ENCODE results near the gene CRMP1.
"Not testable (repeated sequence)": the region's sequence is repeated elsewhere in the genome, so short reads cannot be mapped to it uniquely, and the experiment has no call there.

Gene CRMP1

DNA sequence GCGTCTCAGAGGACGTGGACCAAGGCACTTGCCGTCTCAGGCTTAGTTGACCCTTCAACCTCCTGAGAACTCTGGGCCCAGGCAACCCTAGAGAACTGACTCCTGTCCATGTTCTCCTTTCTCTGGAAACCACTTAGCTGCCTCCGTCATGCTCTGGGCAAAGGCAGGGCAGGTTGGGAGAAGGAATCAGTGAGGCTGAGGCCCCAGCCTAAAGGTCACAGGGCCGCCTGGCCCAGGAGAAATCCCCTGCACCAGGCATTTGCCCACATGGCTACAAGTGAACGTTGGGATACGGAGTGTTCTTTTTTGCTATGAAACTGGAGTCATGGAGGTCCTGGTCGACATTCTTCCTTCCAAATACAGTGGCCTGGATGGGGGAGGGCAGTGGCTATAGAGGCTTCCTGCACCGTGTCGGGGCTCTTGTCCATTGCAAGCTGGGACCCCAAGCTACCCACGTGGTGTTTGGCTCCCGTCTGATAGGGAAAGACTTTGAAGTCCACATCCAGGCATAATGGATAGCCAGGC, 76.0 kb downstream of the CRMP1 start:
- no peak for FAIRE-seq

DNA sequence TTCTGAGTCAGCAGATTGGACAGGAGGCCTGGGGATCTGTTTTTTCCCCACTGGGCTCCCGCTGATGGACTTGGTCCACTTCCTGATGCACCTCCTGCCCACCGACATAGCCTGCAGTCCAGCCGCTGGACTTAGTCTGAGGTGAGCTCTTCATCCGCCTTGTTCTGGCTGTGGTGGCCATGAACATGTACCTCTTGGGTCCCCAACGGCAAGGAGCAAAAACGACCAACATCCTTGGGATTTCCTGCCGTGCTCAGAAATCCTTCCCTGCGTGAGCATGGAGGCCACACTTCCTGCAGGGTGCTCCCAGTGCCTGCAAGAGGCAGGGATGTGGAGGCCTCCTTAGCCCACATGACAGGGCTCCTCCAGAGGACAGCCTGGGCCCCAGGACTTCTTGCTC, 76.8 kb downstream of the CRMP1 start:
- no peak for FAIRE-seq

DNA sequence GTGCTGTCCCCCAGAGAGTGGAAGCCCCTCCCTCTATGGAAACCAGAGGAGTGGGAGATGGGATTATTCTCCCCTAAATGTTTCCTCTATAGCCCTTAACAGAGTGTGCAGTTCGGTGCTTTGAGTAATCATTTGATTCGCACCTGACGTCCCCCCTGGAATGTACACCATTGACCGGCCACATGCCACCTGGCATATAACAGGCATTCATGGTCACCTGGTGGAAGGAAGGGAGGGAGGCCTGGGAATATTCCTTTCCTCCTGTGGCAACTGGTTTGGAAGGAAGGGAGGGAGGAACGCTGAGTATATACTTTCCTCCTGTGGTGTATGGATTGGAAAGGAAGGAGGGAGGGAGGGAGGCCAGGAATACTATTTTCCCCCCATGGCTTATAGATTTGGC, 77.2 kb downstream of the CRMP1 start:
- FAIRE-seq, result no peak

DNA sequence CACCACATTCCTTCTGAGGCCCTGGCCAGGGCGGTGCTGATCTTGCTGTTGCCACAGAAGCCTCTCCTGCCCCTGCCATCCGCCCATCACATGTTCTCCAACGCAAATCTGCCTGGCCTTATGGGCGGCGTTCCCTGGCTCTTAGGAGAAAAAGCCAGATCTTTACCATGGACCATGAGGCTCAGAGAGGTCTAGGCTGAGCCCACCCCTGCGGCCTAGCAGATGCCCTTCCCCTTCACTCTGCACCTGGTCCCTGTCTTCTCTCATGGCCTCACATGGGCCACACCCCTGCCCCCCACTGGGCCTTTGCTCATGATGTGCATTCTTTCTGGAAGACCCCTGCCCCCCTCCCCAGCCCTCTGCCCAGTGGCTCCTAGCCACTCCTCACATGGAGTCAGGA, 78.5 kb downstream of the CRMP1 start:
- no peak for FAIRE-seq

DNA sequence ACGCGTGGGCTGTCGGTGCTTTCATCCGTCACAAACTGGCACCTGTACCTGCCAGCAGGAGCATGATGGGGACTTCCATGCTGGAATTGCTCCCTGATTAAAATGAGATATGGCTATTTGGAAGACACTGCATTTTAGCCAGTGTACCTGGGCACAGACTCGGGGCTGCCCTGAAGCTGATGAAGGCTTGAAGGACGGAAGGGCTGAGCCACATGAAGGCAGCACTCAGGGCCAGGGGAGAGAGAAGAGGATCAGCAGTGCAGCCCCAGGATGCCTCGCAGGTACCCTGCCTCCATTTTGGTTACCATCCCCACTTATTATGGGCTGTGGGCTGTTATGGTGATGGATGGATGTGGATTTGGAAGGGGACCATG, 79.0 kb downstream of the CRMP1 start:
- FAIRE-seq, result no peak

DNA sequence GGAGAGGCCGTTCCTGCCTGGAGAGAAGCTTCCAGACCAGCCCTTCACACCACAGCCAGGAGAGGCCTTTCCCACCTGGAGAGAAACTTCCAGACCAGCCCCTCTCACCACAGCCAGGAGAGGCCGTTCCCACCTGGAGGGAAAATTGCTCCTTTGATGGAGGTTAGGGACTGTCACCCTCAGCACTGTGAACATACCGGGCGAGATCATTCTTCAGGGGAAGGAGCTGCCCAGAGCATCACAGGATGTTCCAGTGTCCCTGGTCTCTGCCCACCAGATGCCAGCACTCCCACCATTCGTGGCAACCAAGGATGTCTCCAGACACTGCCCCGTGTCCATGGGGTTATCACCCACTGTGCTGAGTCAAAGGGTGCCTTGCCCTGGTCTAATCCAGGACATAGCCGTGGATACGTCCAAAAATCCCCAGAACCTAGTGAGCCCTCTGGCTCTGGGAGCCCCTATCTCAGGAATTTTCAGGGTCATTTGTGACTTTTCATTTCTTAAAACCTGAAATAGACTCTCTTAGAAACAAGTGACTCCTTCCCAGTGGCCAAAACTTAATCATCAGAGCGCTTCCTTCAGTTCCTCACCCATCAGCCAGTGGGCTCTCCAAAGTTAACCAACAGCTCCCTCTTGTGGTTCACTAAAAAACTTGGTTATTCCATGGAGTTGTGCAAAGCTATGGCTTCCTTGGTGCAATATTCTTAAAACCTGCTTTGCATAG, 80.2 kb downstream of the CRMP1 start:
- peak; percentile 76 for FAIRE-seq

DNA sequence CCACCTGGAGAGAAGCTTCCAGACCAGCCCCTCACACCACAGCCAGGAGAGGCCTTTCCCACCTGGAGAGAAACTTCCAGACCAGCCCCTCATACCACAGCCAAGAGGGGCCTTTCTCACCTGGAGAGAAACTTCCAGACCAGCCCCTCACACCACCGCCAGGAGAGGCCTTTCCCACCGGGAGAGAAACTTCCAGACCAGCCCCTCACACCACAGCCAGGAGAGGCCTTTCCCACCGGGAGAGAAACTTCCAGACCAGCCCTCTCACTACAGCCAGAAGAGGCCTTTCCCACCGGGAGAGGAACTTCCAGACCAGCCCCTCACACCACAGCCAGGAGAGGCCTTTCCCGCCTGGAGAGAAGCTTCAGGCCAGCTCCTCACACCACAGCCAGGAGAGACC, 80.8 kb downstream of the CRMP1 start:
- FAIRE-seq, result not testable (repeated sequence)

DNA sequence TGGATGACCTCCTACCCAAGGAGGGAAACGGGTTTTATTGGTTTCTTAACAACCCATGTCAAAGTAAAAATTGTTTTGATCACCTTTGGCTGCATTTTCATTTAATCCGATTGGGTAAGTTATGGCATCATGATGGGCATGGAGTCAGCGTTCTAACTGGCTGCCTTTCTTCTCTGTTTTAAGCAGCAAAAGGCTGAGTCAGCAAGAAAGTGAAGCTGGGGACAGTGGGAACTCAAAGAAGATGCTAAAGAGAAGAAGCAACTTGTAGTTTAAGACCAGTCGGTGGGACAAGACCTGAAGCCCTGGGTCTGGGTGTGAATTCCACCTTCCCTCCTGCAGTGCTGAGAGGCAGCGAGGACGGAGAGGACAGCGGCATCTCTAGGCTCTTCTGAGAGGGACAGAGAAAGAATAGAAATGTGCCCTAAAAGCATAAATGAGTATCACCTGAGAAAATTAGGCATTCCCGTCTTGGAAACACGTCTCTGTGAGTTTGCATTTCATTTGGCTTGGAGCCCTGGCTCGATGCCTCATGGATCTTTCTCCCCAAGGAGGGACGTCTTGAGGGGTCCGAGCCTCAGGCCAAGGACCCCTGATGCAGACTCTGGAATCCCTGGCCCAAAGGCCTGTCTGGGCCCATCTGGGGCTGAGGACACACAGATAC, 82.0 kb downstream of the CRMP1 start:
- FAIRE-seq, result no peak

DNA sequence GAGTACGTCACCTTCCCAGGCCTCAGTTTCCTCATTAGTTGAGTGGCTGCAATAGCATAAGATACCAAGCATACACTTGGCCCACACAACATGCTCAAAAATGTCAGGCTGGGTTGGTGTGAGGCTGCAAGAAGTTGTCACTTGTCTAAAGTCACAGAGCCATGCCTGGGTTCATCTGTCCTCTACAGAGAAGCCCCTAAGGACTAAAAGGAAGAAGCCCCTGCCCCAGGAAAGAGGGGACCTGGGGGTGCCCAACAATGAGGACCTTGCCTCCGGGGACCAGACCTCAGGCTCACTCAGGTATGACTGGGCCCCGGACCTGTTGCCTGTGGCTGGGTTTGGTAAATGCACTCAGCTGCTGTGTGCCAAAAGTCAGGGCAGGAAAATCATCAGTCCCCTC, 82.7 kb downstream of the CRMP1 start:
- no peak for FAIRE-seq

DNA sequence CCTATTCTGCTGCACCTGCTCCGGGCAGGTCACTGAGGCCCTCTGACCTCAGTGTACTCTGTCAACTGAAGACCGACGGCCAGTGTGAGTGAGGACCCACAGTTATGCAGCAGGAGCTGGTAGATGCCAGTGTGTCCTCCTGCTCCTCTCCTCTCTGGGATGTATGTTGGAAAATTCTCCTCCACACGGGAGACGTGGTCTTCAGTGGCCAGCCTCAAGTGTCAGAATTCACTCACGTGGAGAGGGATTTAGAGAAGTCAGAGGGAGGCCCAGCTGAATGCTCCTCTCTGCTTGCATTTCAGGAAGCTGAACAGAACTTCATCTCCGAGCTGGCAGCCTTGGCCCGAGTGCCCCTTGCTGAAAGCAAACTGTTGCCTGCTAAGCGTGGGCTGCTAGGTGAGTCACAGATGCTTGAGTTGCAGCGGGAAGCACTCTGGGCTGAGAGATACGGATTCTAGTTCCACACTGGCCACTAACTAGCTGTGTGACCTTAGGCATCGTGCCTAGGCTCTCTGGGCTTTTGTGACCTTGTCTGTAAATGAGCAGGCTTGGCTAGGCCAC, 83.6 kb downstream of the CRMP1 start:
- no peak for FAIRE-seq

DNA sequence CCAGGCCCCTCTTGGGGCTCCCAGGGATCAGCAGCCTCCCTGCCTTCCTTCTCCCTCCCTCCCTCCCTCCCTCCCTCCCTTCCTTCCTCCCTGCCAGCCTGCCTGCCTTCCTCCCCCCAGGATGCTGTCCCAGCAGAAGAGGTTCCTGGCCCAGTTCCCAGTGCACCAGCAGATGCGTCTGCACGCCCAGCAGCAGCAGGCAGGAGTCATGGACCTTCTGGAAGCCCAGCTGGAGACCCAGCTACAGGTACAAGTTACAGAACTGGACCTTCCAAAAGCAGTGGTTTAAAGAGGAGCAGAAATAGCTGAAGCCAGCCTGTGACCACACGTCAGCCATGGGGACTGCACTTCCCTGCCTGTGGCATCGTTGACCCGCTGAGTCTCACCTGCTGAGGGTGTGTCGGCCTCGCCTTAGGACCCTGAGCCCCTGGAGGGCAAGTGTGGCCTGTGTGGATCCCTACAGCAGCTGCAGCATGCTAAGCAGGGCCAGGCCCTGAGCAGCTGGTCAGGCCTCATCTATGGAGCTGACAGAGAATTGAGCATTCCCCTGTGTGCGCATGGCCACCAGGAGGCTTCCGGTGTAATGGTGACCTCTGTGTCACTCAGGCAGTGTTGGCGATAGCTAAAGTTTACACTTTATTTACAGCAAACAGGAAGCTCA, 84.7 kb downstream of the CRMP1 start:
- FAIRE-seq, result no peak

DNA sequence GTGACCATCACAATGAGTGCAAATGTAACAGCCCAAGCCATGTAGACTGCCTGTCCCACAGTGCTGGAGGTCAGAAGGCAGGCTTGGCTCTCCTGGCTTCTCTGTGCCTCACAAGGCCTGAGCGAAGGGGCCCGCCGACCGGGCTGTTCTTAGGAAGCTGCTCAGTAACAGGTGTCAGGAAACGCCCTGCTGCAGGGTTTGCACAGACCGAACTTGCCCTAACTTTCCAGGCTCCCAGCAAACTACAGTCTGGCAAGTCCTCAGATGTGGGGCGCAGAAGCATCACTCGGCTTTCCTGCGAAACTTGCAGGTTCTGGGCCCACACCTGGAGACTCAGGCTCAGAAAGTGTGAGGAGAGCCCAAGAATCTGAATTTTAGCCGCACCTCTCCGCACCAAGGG, 87.6 kb downstream of the CRMP1 start:
- no peak for FAIRE-seq

DNA sequence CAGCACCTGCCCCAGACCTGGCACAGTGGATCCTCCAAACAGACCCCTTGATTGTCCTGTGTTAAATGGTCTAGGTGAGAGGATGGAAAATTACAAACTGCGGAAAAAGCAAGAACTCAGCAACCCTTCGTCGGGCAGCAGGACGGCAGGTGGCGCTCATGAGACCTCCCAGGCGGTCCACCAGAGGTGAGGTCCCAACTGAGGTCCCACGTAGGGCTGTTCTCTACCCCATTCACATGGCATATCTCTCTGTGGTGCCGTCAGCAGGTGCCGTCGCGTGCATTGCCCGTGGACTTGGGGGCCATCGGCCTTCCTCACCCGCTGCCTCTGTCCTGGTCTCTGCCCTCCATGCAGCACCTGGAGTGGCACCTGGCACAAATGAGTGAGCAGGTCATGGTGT, 88.2 kb downstream of the CRMP1 start:
- no peak for FAIRE-seq

DNA sequence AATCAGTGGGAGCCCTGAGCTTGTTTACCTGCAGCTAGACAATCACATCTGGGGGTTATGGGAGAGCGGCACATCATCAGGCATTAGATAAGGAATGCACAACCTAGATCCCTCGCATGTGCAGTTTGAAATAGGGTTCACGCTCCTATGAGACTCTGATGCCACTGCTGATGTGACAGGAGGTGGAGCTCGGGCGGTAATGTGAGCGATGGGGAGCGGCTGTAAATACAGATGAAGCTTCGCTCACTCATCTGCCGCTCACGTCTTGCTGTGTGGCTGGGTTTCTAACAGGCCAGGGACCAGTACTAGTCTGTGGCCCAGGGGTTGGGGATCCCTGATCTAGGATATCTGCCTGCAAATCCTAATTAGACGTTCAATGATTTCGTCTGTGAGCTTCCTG, 90.3 kb downstream of the CRMP1 start:
- no peak for FAIRE-seq

DNA sequence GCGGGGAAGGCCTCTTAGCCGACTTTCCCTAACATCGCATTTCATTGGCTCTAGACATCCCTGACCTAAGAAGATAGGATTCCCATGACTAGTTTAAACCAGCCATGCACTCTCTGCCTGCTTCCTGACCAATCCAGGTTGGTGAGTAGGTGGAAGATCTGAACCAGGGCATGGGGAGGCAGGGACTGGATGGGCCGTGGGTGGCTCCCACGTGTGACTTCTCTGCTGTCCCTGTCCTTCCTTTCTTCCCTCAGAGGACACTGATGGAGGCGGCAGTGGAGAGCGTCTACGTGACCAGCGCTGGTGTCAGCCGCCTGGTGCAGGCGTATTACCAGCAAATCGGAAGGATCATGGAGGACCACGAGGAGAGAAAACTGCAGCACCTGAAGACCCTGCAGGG, 91.2 kb downstream of the CRMP1 start:
- FAIRE-seq, result no peak

DNA sequence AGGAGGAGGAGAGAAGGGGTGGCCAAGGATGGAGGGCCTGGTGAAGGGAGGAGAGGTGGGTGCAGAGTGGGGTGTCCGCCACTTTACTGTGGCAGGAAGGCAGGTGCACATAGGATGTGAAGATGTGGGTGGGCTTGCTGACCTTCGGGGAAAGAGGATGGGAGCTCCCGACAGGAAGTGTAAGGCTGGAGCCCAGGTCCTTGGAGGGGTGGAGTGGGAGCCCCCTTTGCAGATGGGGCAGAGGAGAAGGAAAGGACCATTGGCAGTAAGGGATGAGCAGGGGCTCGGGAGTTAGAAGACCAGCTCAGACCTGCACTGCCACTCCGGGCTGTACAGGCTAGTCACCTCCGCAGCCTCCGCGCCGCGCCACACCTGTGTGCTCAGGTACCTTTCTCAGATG, 92.4 kb downstream of the CRMP1 start:
- FAIRE-seq, result no peak

DNA sequence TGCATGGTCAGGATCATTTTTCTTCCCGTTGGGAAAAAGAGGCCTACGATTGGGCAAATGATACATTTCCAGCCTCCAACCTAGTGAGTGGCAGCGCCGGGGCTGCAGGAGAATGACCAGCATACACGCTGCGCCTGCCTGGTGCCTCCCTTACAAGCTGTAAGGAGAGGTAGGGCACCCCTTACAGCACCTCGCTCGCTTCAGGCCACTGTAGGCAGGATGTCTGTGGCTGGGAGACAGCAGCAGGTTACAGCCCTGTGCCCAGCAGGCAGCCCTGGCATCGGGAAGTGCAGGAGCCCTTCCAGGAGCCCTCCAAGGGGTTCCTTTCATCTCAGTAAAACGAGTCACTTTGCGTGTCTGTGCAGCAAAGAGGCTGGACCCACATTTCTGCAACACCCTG, 93.5 kb downstream of the CRMP1 start:
- no peak for FAIRE-seq

DNA sequence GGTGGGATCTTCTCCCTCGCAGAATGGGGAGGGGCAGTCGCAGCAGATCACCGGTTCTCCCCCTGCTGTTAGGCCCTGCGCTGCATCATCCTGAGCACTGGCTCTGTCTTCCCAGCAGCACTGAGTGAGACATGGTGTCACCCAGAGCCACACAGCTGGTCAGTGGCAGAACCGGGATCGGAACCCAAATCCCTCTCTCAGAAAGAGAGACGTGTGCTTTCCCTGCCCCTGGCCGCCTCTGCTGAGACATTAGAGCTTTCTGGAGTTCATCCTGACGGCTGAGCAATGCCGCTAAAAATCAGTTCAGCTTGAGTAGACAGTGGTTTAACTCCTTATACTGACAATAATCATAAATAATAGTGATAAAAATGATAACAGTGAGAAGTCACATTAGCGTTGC, 93.9 kb downstream of the CRMP1 start:
- no peak for FAIRE-seq

DNA sequence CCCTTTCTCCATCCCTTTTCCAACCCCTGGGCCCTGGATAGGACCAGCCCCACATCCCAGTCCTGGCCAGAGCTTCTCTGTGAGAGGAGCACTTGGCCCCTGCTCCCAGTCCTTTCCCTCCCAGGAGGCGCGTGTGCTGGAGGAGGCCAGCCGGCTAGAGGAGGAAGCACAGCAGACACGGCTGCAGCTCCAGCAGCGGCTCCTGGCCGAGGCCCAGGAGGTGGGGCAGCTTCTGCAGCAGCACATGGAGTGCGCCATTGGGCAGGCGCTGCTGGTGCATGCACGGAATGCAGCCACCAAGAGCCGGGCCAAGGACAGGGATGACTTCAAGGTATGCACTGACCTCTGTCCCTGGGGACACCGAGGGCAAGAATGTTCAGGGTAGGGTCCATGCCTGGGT, 94.4 kb downstream of the CRMP1 start:
- FAIRE-seq, result no peak

DNA sequence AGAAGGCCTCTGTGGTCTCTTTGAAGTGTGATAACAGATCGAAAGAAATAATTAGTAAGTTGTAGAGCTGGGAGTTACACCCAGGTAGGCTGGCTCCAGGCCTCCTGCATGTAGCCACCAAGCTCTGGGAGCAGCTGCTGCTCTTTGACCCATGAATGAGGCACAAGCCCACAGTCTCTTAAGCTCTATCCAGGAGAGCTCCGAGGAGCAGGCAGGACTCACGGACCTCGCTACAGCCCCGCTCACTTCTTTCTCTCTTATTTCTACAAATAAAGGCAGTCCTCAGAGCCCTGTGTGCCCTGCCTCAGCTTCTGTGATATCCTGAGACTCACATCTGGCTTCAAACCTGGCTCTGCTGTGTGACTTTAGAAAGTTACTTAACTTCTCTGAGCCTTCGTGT, 95.0 kb downstream of the CRMP1 start:
- FAIRE-seq, result no peak

DNA sequence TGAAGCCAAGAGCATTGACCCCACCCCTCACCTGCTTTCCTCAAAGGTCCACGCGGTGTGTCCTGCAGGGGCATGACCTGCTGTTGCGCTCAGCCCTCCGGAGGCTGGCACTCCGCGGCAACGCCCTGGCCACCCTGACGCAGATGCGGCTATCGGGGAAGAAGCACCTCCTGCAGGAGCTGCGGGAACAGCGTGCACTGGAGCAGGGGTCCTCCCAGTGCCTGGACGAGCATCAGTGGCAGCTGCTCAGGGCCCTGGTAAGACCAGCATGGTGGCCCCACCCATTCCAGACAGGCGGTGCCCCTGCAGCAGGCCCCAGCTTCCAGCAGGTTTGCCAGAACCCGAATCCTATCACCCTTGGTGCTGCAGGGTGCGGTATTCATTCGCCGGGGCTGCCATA, 95.9 kb downstream of the CRMP1 start:
- FAIRE-seq, result no peak

DNA sequence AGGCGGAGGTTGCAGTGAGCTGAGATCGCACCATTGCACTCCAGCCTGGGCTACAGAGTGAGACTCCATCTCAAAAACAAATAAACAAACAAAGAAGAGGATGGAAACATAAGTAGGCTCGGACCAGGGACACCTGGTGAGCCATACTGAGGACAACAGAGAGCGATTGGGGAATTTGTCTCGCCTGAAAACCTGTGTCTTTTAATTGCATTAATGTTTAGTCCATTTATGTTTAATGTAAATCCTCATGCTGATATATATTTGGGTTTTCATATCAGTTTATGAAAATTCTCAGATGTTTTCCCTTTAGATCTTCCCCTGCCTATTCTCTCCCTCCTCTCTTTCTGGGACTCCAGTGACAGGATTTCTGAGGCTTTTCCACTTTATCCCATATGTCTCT, 97.3 kb downstream of the CRMP1 start:
- FAIRE-seq, result no peak

DNA sequence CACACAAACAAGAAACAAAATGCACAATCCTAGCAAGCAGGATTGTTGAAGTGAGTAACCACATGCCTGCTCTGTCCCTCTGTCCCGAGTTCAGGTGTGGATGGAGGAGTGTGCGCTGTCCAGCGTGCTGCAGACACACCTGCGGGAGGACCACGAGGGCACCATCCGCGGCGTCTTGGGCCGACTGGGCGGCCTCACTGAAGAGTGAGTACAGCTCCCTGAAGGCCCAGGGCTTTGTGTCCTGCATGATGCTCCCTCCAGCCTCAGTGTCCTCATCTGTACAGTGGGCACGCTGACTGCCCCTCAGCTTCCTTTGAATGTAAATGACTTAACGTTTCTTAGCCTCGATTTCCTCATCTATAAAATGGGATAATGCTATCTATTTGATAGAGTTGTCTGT, 99.4 kb downstream of the CRMP1 start:
- FAIRE-seq, result no peak

DNA sequence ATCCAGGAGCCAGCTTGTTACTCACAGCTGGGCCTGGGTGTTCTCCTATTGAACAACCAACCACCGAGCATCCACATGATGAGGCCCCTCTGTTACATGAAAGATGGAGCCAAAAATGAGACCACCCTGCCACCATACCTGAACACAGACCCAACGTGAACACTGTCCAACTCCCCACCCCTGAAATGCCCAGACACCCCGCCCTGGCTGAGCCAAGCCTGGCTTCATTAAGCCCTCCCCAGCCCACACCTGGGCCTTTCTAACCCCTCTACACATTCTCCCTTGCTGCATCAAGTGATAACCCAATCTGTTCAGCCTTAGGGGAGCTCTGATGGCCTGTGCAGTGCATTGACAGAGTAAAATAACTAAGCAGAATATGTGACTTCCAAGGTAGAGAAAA, 101.2 kb downstream of the CRMP1 start:
- no peak for FAIRE-seq

Measured in endometrium (tissue), 2 donors.